ENCODE measurements around the gene XRN2.

The XRN2 gene

GRCh38 chr20:21436205-21436604, 133.1 kb downstream of the XRN2 start:
- no peak for DNase-seq

GRCh38 chr20:21437248-21437647, 134.1 kb downstream of the XRN2 start:
- DNase-seq = no peak

GRCh38 chr20:21437816-21438215, 134.7 kb downstream of the XRN2 start:
- DNase-seq = no peak

All from GOT3 (cell line).